HUES6 (cell line): ENCODE data around the gene TMEM187.

Experiments
- H3K27ac ChIP-seq: 2 replicates; pipeline ENCODE4 v1.7.0; 2013; ENCODE audit warnings: low read depth, mild to moderate bottlenecking, low read length, inconsistent platforms
- H3K27me3 ChIP-seq: 2 replicates; pipeline ENCODE4 v1.6.1; 2013; ENCODE audit warnings: low read length; ENCODE audit not compliant: control insufficient read depth, insufficient read depth
- H3K36me3 ChIP-seq: 2 replicates; pipeline ENCODE4 v1.6.1; 2013; ENCODE audit warnings: low read length; ENCODE audit not compliant: control insufficient read depth, insufficient read depth
- H3K4me1 ChIP-seq: 2 replicates; pipeline ENCODE4 v1.6.1; 2013; ENCODE audit warnings: low read length; ENCODE audit not compliant: control insufficient read depth, insufficient read depth
- H3K4me3 ChIP-seq: 2 replicates; pipeline ENCODE4 v1.5.1; 2013; ENCODE audit warnings: low read depth, low read length
- H3K9ac ChIP-seq: one replicate; pipeline ENCODE4 v1.6.1; 2013; ENCODE audit warnings: mild to moderate bottlenecking, low read length
- H3K9me3 ChIP-seq: 2 replicates; pipeline ENCODE4 v1.6.1; 2013; ENCODE audit warnings: low read depth, low read length; ENCODE audit not compliant: control insufficient read depth, insufficient read depth

Gene TMEM187

GRCh38 chrX:153972368-153973126, at the start of gene TMEM187:
Gene TMEM187 (plus strand): TSS chrX:153972754. CDS start chrX:153982063, 9,309 bp downstream.
- H3K36me3 ChIP-seq = peaks cover 6% of the 10 kb centered on the region; the same call in 1 of the 2 replicates
- H3K4me3 ChIP-seq = peak within 1 kb of the TSS; percentile 81
- peaks cover 36% of the 10 kb centered on the region for H3K4me1 ChIP-seq
- H3K27me3 ChIP-seq = no peaks in the 10 kb centered on the region
- no peaks in the 10 kb centered on the region for H3K9me3 ChIP-seq
- peak within 1 kb of the TSS; percentile 98 for H3K9ac ChIP-seq
- H3K27ac ChIP-seq = peak within 1 kb of the TSS; percentile 99

GRCh38 chrX:153922932-153923857, 49.4 kb upstream of the TMEM187 start:
- Histone ChIP-seq H3K9ac (no peak overlapping the region), H3K27ac (no peak overlapping the region), H3K36me3 (peaks cover 24% of the 10 kb centered on the region), H3K4me1 (peaks cover 40% of the 10 kb centered on the region), H3K9me3 (peaks cover 18% of the 10 kb centered on the region; the same call in 1 of the 2 replicates), H3K4me3 (no peak overlapping the region), H3K27me3 (no peaks in the 10 kb centered on the region)

DNA sequence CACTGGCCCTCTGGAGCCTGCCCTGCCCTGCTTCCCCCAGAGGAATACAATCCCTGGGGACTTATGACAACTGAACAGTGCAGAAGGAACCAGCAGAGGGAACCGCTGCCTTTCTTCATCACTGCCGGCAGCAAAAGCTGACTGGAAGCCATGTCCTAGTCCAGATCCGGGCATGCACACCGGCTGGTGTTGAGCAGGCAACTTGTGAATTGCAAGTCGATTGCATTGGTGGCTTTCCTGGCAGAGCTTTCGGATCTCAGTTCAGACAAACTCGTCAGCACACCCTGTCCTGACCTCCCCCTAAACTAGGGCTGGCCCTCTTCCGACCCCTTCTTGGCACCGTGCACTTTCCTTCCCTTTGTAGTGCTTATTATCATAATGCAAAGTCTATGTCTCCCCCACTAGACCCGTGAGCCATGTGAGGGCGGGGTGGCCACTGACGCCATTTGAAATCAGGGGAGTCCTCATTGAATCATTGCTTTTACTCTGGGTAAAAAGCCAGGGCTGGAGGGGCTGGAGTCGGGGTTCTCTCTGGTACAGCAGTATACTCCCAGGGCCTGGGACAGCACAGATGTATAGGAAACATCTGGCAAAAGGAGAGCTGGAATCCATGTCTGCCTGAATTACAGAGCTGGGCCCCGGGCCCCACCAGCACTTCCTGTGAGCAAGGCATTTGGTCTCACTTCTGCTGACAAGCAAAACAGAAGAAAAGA, 48.2 kb upstream of the TMEM187 start:
- Histone ChIP-seq H3K9me3 (peaks cover 10% of the 10 kb centered on the region; the same call in 1 of the 2 replicates), H3K9ac (peak overlapping the region; percentile 27), H3K4me1 (peaks cover 40% of the 10 kb centered on the region), H3K27ac (no peak overlapping the region), H3K27me3 (no peaks in the 10 kb centered on the region), H3K4me3 (no peak overlapping the region), H3K36me3 (peaks cover 17% of the 10 kb centered on the region)

GRCh38 chrX:153925387-153925738, 47.2 kb upstream of the TMEM187 start:
- Histone ChIP-seq H3K9me3 (peaks cover 11% of the 10 kb centered on the region; the same call in 1 of the 2 replicates), H3K4me1 (peaks cover 40% of the 10 kb centered on the region), H3K27me3 (no peaks in the 10 kb centered on the region), H3K36me3 (peaks cover 20% of the 10 kb centered on the region), H3K27ac (no peak overlapping the region; the same call in 1 of the 2 replicates), H3K9ac (peak overlapping the region; percentile 95), H3K4me3 (peak overlapping the region; percentile 66)

- Histone ChIP-seq H3K27ac (peak within 1 kb of the TSS; percentile 86; the same call in 1 of the 2 replicates), H3K9ac (peak within 1 kb of the TSS; percentile 95), H3K4me3 (peak within 1 kb of the TSS; percentile 80), H3K27me3 (no peaks in the 10 kb centered on the region), H3K9me3 (peaks cover 5% of the 10 kb centered on the region; the same call in 1 of the 2 replicates), H3K36me3 (peaks cover 20% of the 10 kb centered on the region), H3K4me1 (peaks cover 40% of the 10 kb centered on the region)
These were observed 46.6 kb upstream of the TMEM187 start, which contains the start of gene ARHGAP4 for GRCh38 chrX:153925739-153926551. Gene ARHGAP4 (minus strand): TSS chrX:153926264. CDS start chrX:153926202, 62 bp downstream.

- H3K27me3 ChIP-seq = no peaks in the 10 kb centered on the region
- peak overlapping the region; percentile 86; the same call in 1 of the 2 replicates for H3K27ac ChIP-seq
- peaks cover 26% of the 10 kb centered on the region for H3K36me3 ChIP-seq
- H3K9ac ChIP-seq = peak overlapping the region; percentile 95
- H3K4me3 ChIP-seq = peak overlapping the region; percentile 80
- peaks cover 7% of the 10 kb centered on the region; the same call in 1 of the 2 replicates for H3K9me3 ChIP-seq
- H3K4me1 ChIP-seq = peaks cover 40% of the 10 kb centered on the region
These were observed 46.0 kb upstream of the TMEM187 start for GRCh38 chrX:153926552-153926857.

GRCh38 chrX:153926858-153927671, 45.5 kb upstream of the TMEM187 start:
- H3K9ac ChIP-seq = peak overlapping the region; percentile 95
- no peaks in the 10 kb centered on the region for H3K27me3 ChIP-seq
- H3K27ac ChIP-seq = peak overlapping the region; percentile 86; the same call in 1 of the 2 replicates
- peaks cover 9% of the 10 kb centered on the region; the same call in 1 of the 2 replicates for H3K9me3 ChIP-seq
- peaks cover 31% of the 10 kb centered on the region for H3K36me3 ChIP-seq
- peaks cover 34% of the 10 kb centered on the region for H3K4me1 ChIP-seq
- H3K4me3 ChIP-seq = peak overlapping the region; percentile 80

GRCh38 chrX:153927672-153927921, 45.0 kb upstream of the TMEM187 start:
- Histone ChIP-seq H3K4me3 (peak overlapping the region; percentile 80), H3K9ac (peak overlapping the region; percentile 95), H3K36me3 (peaks cover 36% of the 10 kb centered on the region), H3K27me3 (no peaks in the 10 kb centered on the region), H3K9me3 (peaks cover 9% of the 10 kb centered on the region; the same call in 1 of the 2 replicates), H3K4me1 (peaks cover 30% of the 10 kb centered on the region), H3K27ac (peak overlapping the region; percentile 86; the same call in 1 of the 2 replicates)

- Histone ChIP-seq H3K36me3 (peaks cover 40% of the 10 kb centered on the region), H3K27ac (peak overlapping the region; percentile 86; the same call in 1 of the 2 replicates), H3K4me1 (peaks cover 29% of the 10 kb centered on the region), H3K9me3 (peaks cover 9% of the 10 kb centered on the region; the same call in 1 of the 2 replicates), H3K9ac (peak overlapping the region; percentile 95), H3K4me3 (peak overlapping the region; percentile 80), H3K27me3 (no peaks in the 10 kb centered on the region)
These were observed 44.4 kb upstream of the TMEM187 start for GRCh38 chrX:153927922-153928760.
